Measurements from ENCODE around the gene DNASE1L2.

DNASE1L2 gene

DNA sequence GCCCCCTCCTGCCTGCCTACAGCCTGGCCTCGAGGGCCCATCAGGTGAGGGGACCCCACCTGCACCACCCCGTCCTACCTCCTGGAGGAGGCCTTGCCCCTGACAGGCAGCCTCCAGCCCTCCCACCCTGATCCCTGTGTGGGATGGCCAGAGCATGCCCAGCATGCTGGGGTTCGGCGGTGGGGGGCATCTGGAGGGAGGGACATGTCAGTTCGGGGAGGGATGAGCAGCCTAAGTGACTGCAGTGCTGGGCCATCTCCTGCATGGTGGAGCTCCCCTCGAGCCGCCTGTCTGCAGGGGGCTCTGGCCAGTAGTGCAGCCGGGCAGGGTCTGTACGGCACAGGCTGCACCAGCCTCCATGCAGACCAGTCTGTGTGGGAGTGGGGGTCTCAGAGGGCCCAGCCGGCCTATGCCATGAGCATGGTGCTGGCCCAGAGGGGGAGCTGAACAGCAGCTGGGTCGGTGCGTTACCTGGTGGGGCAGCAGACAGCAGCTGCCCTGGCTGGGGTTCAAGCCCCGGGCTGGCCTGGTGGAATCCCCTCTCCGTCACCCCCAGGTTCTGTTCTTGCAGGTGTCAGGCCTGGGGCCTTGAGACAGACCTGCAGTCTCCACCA, 35.7 kb downstream of the DNASE1L2 start:
- Histone ChIP-seq H3K36me3 (ENCODE audit: insufficient read depth, low read length) (no peaks in the 10 kb centered on the region), H3K9ac (ENCODE audit: low read depth, low read length) (no peak overlapping the region), H3K4me1 (ENCODE audit: insufficient read depth, low read length) (peaks cover 3% of the 10 kb centered on the region; the same call in 1 of the 2 replicates), H3K9me3 (ENCODE audit: control insufficient read depth, insufficient read depth, low read length) (no peaks in the 10 kb centered on the region)

- no peak overlapping the region for H3K9ac ChIP-seq (ENCODE audit: low read depth, low read length)
- H3K9me3 ChIP-seq (ENCODE audit: control insufficient read depth, insufficient read depth, low read length) = no peaks in the 10 kb centered on the region
- H3K36me3 ChIP-seq (ENCODE audit: insufficient read depth, low read length) = no peaks in the 10 kb centered on the region
- peaks cover 3% of the 10 kb centered on the region; the same call in 1 of the 2 replicates for H3K4me1 ChIP-seq (ENCODE audit: insufficient read depth, low read length)
Observed at GRCh38 chr16:2273484-2273883, 37.2 kb downstream of the DNASE1L2 start.

DNA sequence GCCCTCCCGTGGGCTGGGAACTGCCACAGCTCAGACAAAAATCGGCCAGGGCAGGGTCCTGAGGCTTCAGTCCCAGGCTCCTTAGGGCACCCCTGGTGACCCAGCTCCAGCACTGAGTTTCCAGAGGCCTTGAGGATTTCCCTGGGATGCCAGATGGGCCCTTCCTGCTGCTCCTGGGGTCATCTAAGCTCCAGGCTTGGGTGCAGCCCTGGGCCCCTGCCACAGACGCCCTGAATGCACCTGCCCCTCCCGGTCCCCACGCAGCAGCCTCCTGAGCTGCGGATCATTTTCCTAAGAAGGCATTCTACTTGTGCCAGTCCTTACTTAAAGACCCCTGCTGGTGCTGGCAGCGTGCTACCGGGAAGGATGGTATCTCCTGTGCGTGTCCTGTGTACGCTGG, 37.7 kb downstream of the DNASE1L2 start:
- Histone ChIP-seq H3K4me1 (ENCODE audit: insufficient read depth, low read length) (peaks cover 3% of the 10 kb centered on the region; the same call in 1 of the 2 replicates), H3K36me3 (ENCODE audit: insufficient read depth, low read length) (no peaks in the 10 kb centered on the region), H3K9me3 (ENCODE audit: control insufficient read depth, insufficient read depth, low read length) (no peaks in the 10 kb centered on the region), H3K9ac (ENCODE audit: low read depth, low read length) (no peak overlapping the region)

GRCh38 chr16:2275476-2276367, 39.5 kb downstream of the DNASE1L2 start:
- Histone ChIP-seq H3K9me3 (ENCODE audit: control insufficient read depth, insufficient read depth, low read length) (no peaks in the 10 kb centered on the region), H3K4me1 (ENCODE audit: insufficient read depth, low read length) (no peaks in the 10 kb centered on the region), H3K36me3 (ENCODE audit: insufficient read depth, low read length) (no peaks in the 10 kb centered on the region), H3K9ac (ENCODE audit: low read depth, low read length) (no peak overlapping the region)

DNA sequence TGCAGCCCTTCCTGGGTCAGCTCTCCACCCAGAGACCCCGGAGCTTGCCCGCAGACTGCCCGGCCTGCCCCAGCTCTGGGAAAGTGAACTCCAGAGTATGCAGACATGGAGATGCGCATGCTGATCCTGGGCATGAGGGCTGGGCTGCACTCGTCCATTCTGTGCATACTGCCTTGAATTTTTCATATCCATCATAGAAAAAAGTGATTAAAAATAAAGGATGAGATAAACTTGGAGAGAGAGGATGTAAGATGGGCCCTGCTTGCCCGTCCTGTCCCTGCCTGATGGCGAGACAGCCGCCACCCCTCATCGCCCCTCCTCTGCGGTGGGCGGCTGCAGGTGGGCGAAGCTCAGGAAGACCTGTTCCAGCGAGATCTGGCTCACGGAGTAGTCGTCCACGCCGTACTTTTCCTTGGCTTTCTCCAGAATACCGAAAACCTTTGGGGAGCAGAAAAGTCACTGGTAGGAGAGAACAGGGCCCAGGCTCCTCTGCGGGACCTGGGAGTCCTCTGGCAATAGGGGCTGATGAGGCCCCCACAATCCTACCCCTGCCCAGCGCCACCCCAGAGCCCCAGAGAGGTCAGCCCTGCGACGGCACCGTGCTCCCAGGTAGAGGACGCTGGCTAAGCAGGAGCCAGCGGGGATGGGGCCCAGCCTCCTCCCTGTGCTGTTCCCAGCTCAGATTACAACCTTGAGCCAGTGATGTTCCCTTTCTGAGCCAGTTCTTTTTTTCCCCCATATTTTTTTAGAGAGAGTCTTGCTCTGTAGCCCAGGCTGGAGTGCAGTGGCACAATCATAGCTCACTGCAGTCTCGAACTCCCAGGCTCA, 40.3 kb downstream of the DNASE1L2 start:
- Histone ChIP-seq H3K4me1 (ENCODE audit: insufficient read depth, low read length) (no peaks in the 10 kb centered on the region), H3K9ac (ENCODE audit: low read depth, low read length) (no peak overlapping the region), H3K36me3 (ENCODE audit: insufficient read depth, low read length) (no peaks in the 10 kb centered on the region), H3K9me3 (ENCODE audit: control insufficient read depth, insufficient read depth, low read length) (no peaks in the 10 kb centered on the region)

GRCh38 chr16:2277466-2278271, 41.4 kb downstream of the DNASE1L2 start:
- Histone ChIP-seq H3K9ac (ENCODE audit: low read depth, low read length) (no peak overlapping the region), H3K4me1 (ENCODE audit: insufficient read depth, low read length) (no peaks in the 10 kb centered on the region), H3K9me3 (ENCODE audit: control insufficient read depth, insufficient read depth, low read length) (no peaks in the 10 kb centered on the region), H3K36me3 (ENCODE audit: insufficient read depth, low read length) (no peaks in the 10 kb centered on the region)

GRCh38 chr16:2278272-2278608, 42.0 kb downstream of the DNASE1L2 start:
- Histone ChIP-seq H3K36me3 (ENCODE audit: insufficient read depth, low read length) (no peaks in the 10 kb centered on the region), H3K4me1 (ENCODE audit: insufficient read depth, low read length) (no peaks in the 10 kb centered on the region), H3K9ac (ENCODE audit: low read depth, low read length) (no peak overlapping the region), H3K9me3 (ENCODE audit: control insufficient read depth, insufficient read depth, low read length) (no peaks in the 10 kb centered on the region)

- H3K36me3 ChIP-seq (ENCODE audit: insufficient read depth, low read length) = no peaks in the 10 kb centered on the region
- H3K9me3 ChIP-seq (ENCODE audit: control insufficient read depth, insufficient read depth, low read length) = no peaks in the 10 kb centered on the region
- no peak overlapping the region for H3K9ac ChIP-seq (ENCODE audit: low read depth, low read length)
- H3K4me1 ChIP-seq (ENCODE audit: insufficient read depth, low read length) = no peaks in the 10 kb centered on the region
Observed at GRCh38 chr16:2278956-2279800, 42.9 kb downstream of the DNASE1L2 start.

DNA sequence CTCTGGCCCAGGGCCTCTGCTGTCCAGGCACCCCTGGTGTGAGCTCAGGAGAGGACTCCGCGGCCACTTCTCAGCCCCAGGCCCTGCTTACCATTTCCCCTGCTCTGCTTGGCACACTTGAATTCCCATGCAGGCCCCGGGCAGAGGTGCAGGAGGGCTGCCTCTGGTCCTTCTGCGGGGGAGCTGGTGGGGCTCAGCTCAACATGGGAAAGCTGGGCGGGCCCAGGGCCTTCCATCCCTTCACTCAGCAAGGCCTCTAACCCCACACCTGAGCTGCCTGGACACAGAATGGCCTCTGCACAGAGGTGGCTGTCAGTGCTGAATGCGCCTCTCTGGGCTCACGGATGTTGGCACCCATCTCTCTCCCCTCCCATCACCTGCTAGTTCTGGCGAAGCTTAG, 44.2 kb downstream of the DNASE1L2 start:
- H3K36me3 ChIP-seq (ENCODE audit: insufficient read depth, low read length) = no peaks in the 10 kb centered on the region
- H3K4me1 ChIP-seq (ENCODE audit: insufficient read depth, low read length) = no peaks in the 10 kb centered on the region
- no peak overlapping the region for H3K9ac ChIP-seq (ENCODE audit: low read depth, low read length)
- no peaks in the 10 kb centered on the region for H3K9me3 ChIP-seq (ENCODE audit: control insufficient read depth, insufficient read depth, low read length)

GRCh38 chr16:2280981-2281542, 44.8 kb downstream of the DNASE1L2 start:
- Histone ChIP-seq H3K4me1 (ENCODE audit: insufficient read depth, low read length) (no peaks in the 10 kb centered on the region), H3K36me3 (ENCODE audit: insufficient read depth, low read length) (no peaks in the 10 kb centered on the region), H3K9me3 (ENCODE audit: control insufficient read depth, insufficient read depth, low read length) (no peaks in the 10 kb centered on the region), H3K9ac (ENCODE audit: low read depth, low read length) (no peak overlapping the region)

- Histone ChIP-seq H3K36me3 (ENCODE audit: insufficient read depth, low read length) (no peaks in the 10 kb centered on the region), H3K9ac (ENCODE audit: low read depth, low read length) (no peak overlapping the region), H3K4me1 (ENCODE audit: insufficient read depth, low read length) (no peaks in the 10 kb centered on the region), H3K9me3 (ENCODE audit: control insufficient read depth, insufficient read depth, low read length) (no peaks in the 10 kb centered on the region)
Observed at GRCh38 chr16:2282262-2282661, 46.0 kb downstream of the DNASE1L2 start.

GRCh38 chr16:2282866-2283555, 46.8 kb downstream of the DNASE1L2 start:
- no peaks in the 10 kb centered on the region for H3K9me3 ChIP-seq (ENCODE audit: control insufficient read depth, insufficient read depth, low read length)
- H3K36me3 ChIP-seq (ENCODE audit: insufficient read depth, low read length) = no peaks in the 10 kb centered on the region
- H3K9ac ChIP-seq (ENCODE audit: low read depth, low read length) = no peak overlapping the region
- no peaks in the 10 kb centered on the region for H3K4me1 ChIP-seq (ENCODE audit: insufficient read depth, low read length)

Data from ES-I3 (cell line).